HEK293T (cell line): ENCODE results near the gene GALNT15.

Experiments
- ELF4 ChIP-seq: fragments of 450-650 bp; IDR thresholded peaks from 2 replicates; pipeline ENCODE4 v1.6.1; 2017; ENCODE audit warnings: antibody characterized with exemption
- FOXK2 ChIP-seq: fragments of 450-650 bp; IDR thresholded peaks from 2 replicates; pipeline ENCODE4 v1.6.1; 2016; ENCODE audit warnings: mild to moderate bottlenecking
- FOXM1 ChIP-seq: fragments of 450-650 bp; IDR thresholded peaks from 2 replicates; pipeline ENCODE4 v1.6.1; 2017; ENCODE audit warnings: mild to moderate bottlenecking, borderline replicate concordance

DNA sequence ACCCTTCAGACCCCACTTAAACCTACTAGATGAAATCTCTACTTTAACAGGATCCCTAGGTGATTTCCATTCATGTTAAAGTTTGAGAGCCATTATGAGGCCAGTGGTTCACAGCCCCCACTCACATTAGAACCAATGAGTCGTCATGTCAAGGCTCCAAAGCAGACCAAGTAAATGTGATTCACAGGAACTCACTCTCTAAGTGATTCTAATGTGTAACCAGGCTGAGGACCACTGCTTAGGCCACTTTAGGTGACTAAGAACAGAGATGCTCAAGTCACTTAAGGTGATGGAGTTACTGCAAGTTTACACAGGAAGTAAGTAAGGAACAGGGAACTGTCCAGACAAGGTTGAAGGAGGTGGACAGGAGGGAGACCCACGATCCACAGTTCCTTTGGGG lies 7.7 kb downstream of the GALNT15 start:
- TF ChIP-seq FOXK2 (no peak), ELF4 (no peak), FOXM1 (no peak)
